GM12891 (cell line): ENCODE measurements around the gene CINP.
"Not testable (repeated sequence)": the region's sequence is repeated elsewhere in the genome, so short reads cannot be mapped to it uniquely, and the experiment has no call there.

Experiments used
- PAX5 ChIP-seq: IDR thresholded peaks from 2 replicates; pipeline ENCODE4 v1.6.1; 2011; ENCODE audit warnings: low read length, moderate library complexity, mild to moderate bottlenecking; ENCODE audit not compliant: insufficient read depth, severe bottlenecking
- POLR2A ChIP-seq: IDR thresholded peaks from 2 replicates; pipeline ENCODE4 v1.6.1; 2011; ENCODE audit warnings: low read depth, low read length, control low read depth
- POLR2AphosphoS5 ChIP-seq: IDR thresholded peaks from 2 replicates; pipeline ENCODE4 v1.6.1; 2011; ENCODE audit warnings: low read depth, low read length, control low read depth
- POU2F2 ChIP-seq: IDR thresholded peaks from 2 replicates; pipeline ENCODE4 v1.6.1; 2011; ENCODE audit warnings: low read depth, mild to moderate bottlenecking, control low read depth, low read length, moderate library complexity
- TAF1 ChIP-seq: IDR thresholded peaks from 2 replicates; pipeline ENCODE4 v1.6.1; 2011; ENCODE audit warnings: low read depth, low read length, control low read depth

GRCh38 chr14:102298303-102299070 is 64.2 kb downstream of the CINP start:
- not testable (repeated sequence) for TF ChIP-seq POLR2AphosphoS5, POLR2A, PAX5, TAF1, POU2F2
